ENCODE data around the gene TMEM30B.

DNA sequence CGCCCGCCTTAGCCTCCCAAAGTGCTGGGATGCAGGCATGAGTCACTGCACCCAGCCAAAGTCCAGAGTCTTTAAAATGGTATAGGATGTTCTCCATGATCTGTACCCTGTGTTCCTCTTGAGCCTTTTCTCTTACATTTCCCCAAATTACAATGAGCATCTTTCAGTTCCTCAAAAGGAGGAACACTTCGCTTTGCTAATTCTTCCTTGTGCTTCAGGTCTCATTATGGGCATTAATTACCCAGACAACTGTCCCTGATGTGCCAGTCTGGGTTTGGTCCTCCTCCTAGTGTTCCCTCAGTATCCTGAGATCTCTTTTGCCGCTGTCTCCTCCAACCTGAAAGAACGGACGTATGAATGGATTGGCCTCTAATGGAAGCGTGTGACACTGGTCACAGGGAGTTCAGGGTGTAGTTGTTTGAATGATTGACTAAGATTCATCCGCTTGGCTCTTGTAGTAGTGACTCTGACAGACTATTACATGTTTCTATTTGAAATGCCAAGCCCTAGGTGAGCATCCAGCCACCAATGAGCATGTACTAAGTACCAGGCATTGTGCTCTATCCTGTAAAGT is 48.4 kb upstream of the TMEM30B start:
- TF ChIP-seq POLR2A (IDR thresholded peaks at IDR 0.05) = no peak
- TF ChIP-seq, protein P1, sequence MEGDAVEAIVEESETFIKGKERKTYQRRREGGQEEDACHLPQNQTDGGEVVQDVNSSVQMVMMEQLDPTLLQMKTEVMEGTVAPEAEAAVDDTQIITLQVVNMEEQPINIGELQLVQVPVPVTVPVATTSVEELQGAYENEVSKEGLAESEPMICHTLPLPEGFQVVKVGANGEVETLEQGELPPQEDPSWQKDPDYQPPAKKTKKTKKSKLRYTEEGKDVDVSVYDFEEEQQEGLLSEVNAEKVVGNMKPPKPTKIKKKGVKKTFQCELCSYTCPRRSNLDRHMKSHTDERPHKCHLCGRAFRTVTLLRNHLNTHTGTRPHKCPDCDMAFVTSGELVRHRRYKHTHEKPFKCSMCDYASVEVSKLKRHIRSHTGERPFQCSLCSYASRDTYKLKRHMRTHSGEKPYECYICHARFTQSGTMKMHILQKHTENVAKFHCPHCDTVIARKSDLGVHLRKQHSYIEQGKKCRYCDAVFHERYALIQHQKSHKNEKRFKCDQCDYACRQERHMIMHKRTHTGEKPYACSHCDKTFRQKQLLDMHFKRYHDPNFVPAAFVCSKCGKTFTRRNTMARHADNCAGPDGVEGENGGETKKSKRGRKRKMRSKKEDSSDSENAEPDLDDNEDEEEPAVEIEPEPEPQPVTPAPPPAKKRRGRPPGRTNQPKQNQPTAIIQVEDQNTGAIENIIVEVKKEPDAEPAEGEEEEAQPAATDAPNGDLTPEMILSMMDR (IDR thresholded peaks at IDR 0.05 in 4 of 5, conservative IDR thresholded peaks at IDR 0.05 in 1 of 5) = no peak
